Psoas muscle (tissue), 8 donors: ENCODE results near the gene VDAC1. TPM values are rescaled to one million over a fixed set of nuclear protein-coding genes. Genes with fewer than 3 reads are reported as not detected.

Experiments
- ATAC-seq, 4 donors: fragments of 200-7000 bp; cut with Tn5 transposase; one replicate each; pipeline ENCODE4 v1.9.1; 2020; ENCODE audit warnings: moderate library complexity in 3 of 4, mild to moderate bottlenecking in 2 of 4
- DNase-seq, 2 donors: peaks; one replicate each; pipeline ENCODE4 v3.0.0-alpha.2; 2020
- H3K27ac ChIP-seq: fragments of 200-600 bp; one replicate; pipeline ENCODE4 v1.8.0; 2022
- H3K27me3 ChIP-seq, 3 donors: fragments of 200-600 bp in 1 of 3; one replicate each; pipeline versions ENCODE4 v1.6.1 to v1.8.0; 2013 to 2022; ENCODE audit warnings: low read length in 2 of 3, mild to moderate bottlenecking in 2 of 3, moderate library complexity in 1 of 3; ENCODE audit not compliant: insufficient read depth in 3 of 3
- H3K36me3 ChIP-seq, 2 donors: fragments of 200-600 bp in 1 of 2; one replicate each; pipeline versions ENCODE4 v1.6.1 to v1.8.0; 2013 to 2022; ENCODE audit warnings: low read depth in 1 of 2, mild to moderate bottlenecking in 1 of 2, moderate library complexity in 1 of 2; ENCODE audit not compliant: insufficient read depth in 1 of 2
- H3K4me1 ChIP-seq: fragments of 200-600 bp; one replicate; pipeline ENCODE4 v1.8.0; 2022
- H3K4me3 ChIP-seq: fragments of 200-600 bp; one replicate; pipeline ENCODE4 v1.8.0; 2022; ENCODE audit warnings: mild to moderate bottlenecking
- H3K9me3 ChIP-seq: fragments of 200-600 bp; one replicate; pipeline ENCODE4 v1.8.0; 2022
- CTCF ChIP-seq: fragments of 200-600 bp; IDR thresholded peaks from one replicate; pipeline ENCODE4 v1.8.0; 2022; ENCODE audit warnings: antibody characterized with exemption
- WGBS, 3 donors: extraction: QIAGEN DNeasy Blood & Tissue Kit; methylation state at CpG; one replicate each; pipeline versions ENCODE4 v1.1.6 to v1.1.7; 2013; 5-methylcytosine and 5-hydroxymethylcytosine counted together
- intact Hi-C, 2 donors: fragments of 100-400 bp; cut with DNase I; formaldehyde crosslinking; loops; one replicate each; pipeline versions ENCODE4 v1.11.0 to v1.14.2; 2022
- polyA plus RNA-seq, 3 donors: library from polyadenylated mRNA; stranded (reverse); fragments of 200-250 nt; gene quantifications; one replicate each; pipeline ENCODE4 v1.2.3, GENCODE V29; 2013
- total RNA-seq, 4 donors: library from RNA; stranded (reverse); fragmentation: NEBNext Ultra II Directional in 2 of 4; extraction: Animal tissue kit (Norgen Biotek cat#: 25700) in 2 of 4; gene quantifications; one replicate each; pipeline versions ENCODE4 v1.2.1 to v1.2.4, GENCODE V29; 2021 to 2023
- donor health status: healthy with polysubstance abuse.
- donor health status: DM: no; HTN: no; CAD: no; lungs with moderate emphysema.
- donor health status: Bipolar disorder and iron deficiency.
- donor health status: healthy.
- donor health status: DM: yes; HTN: yes; CAD: no.
- donor health status: DM: no; HTN: no; CAD: no.
- donor health status: DM: no; HTN: no; CAD: no.
- donor health status: DM: yes; HTN: yes; CAD: no.

The VDAC1 gene
- total and polyA plus RNA-seq, 7 donors: 389 to 592 (median 525) TPM

GRCh38 chr5:133935667-133935940 lies 69.2 kb downstream of the VDAC1 start:
- Histone ChIP-seq H3K27ac (no peak overlapping the region), H3K4me1 (no peaks in the 10 kb centered on the region), H3K4me3 (no peak overlapping the region), H3K36me3 (no peaks in the 10 kb centered on the region), H3K9me3 (no peaks in the 10 kb centered on the region), H3K27me3 (no peaks in the 10 kb centered on the region)
- TF ChIP-seq CTCF: no peak
- ATAC-seq: no peak
- WGBS, 3 donors: 85 to 90% (median 89%) methylated on average over 5 of the region's 5 CpGs
- intact Hi-C loops: no loop called here
- DNase-seq: no peak

- no peak overlapping the region for H3K4me3 ChIP-seq
- TF ChIP-seq CTCF: no peak
- no peaks in the 10 kb centered on the region for H3K9me3 ChIP-seq
- WGBS, 3 donors: 49 to 55% (median 53%) methylated on average over 5 of the region's 5 CpGs
- no peak overlapping the region for H3K27ac ChIP-seq
- H3K36me3 ChIP-seq: no peaks in the 10 kb centered on the region
- H3K4me1 ChIP-seq: no peaks in the 10 kb centered on the region
- DNase-seq: peak in 1 of 2 donors; percentile 76
- peak; percentile 78 to 94 (median 94) for ATAC-seq
- H3K27me3 ChIP-seq: no peaks in the 10 kb centered on the region
- intact Hi-C loops: no loop called here
These were observed 69.7 kb downstream of the VDAC1 start for GRCh38 chr5:133934822-133935666.

GRCh38 chr5:133934311-133934710 lies 70.5 kb downstream of the VDAC1 start:
- 51 to 68% (median 61%) methylated on average over 5 of the region's 5 CpGs for WGBS, 3 donors
- peak in 1 of 4 donors; percentile 17 for ATAC-seq
- H3K4me3 ChIP-seq: no peak overlapping the region
- DNase-seq: no peak
- H3K27me3 ChIP-seq: no peaks in the 10 kb centered on the region
- H3K9me3 ChIP-seq: no peaks in the 10 kb centered on the region
- no peak overlapping the region for H3K27ac ChIP-seq
- intact Hi-C loops: no loop called here
- no peaks in the 10 kb centered on the region for H3K36me3 ChIP-seq
- H3K4me1 ChIP-seq: no peaks in the 10 kb centered on the region
- no peak for TF ChIP-seq CTCF

GRCh38 chr5:133933670-133934295 lies 71.0 kb downstream of the VDAC1 start:
- no peaks in the 10 kb centered on the region for H3K9me3 ChIP-seq
- ATAC-seq (no peak), DNase-seq (no peak)
- no peak for TF ChIP-seq CTCF
- intact Hi-C loops: no loop called here
- H3K36me3 ChIP-seq: no peaks in the 10 kb centered on the region
- no peak overlapping the region for H3K4me3 ChIP-seq
- 88 to 92% (median 88%) methylated on average over 12 of the region's 12 CpGs for WGBS, 3 donors
- no peak overlapping the region for H3K27ac ChIP-seq
- H3K4me1 ChIP-seq: no peaks in the 10 kb centered on the region
- no peaks in the 10 kb centered on the region for H3K27me3 ChIP-seq
